Measurements from ENCODE around the gene FAF1.
"Not testable (repeated sequence)": the region's sequence is repeated elsewhere in the genome, so short reads cannot be mapped to it uniquely, and the experiment has no call there.

The FAF1 gene

GRCh38 chr1:50847303-50847702 is 112.8 kb downstream of the FAF1 start:
- DNase-seq (ENCODE audit: low spot score): no peak

DNA sequence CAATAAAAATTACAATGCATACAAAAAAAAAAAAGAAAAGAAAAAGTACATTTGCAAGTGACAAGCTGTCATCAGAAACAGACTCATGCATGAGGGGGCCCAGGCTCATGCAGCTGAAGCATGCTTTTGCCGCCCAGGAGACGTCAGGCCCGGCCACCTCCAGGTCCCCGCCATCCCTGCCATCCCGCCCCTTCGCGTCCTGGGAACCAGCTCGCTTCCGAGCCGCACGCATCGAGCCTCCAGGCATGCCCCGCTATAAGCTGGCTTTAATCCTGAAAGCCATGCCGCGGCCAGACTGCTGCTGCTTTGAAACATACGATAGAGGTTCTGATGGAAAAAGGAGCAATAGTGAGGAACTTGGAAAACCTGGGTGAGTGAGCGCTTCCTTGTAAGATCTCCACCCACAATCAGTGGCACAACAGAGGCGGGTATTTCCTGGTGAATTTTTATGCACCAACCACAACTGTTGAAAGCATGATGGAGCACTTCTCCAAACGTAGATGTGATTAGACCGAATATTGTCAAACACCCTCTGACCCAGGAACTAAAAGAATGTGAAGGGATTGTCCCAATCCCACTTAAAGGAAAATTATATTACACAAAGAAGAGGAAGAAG is 113.7 kb downstream of the FAF1 start:
- DNase-seq (ENCODE audit: low spot score): no peak

DNA sequence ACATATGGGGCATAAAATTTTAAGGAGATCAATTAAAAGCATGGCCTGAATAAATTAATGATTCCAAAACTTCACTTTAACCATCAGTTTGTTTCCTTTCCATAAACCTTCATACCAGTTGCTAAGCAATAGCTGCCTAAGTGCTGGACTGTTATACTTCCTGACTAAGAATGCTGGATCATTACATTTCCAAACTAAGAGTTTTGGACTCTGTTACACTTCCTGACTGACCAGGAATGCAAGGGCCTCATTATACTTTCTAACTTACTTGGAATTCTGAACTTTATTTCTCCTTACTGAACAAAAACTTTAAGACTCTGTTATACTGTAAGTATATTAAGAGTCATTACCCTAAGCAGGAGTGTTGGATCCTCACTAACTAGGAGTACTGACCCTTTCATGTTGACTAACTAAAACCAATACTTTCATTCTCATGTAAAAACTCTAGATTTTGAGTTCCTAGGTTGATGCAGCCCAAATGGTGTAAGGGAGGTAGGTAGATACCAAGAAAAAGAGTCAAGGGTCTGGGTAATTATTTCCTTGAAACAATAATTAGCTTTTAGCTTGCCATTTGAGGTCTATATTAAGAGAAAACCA is 118.2 kb downstream of the FAF1 start:
- no peak for DNase-seq (ENCODE audit: low spot score)

GRCh38 chr1:50836117-50836516 is 124.0 kb downstream of the FAF1 start:
- DNase-seq (ENCODE audit: low spot score): no peak

- DNase-seq (ENCODE audit: low spot score): no peak
Observed at GRCh38 chr1:50833216-50833615, 126.9 kb downstream of the FAF1 start.

DNA sequence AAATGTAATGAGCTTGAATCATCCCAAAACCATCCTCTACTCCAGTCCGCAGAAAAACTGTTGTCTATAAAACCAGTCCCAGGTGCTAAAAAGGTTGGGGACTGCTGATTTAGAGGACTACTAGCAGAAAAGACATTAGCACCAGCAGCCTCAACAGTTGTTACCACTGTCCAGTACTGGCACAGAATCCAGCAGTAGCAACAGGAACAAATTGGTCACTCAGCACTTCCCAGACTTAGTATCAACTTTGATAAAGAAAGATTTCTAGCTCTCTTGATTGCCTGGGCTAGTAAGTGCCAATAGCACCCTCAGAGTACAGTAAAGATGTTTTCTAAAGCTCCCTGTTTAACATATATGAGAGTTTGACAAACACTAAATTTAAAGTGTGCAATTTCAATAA is 127.9 kb downstream of the FAF1 start:
- no peak for DNase-seq (ENCODE audit: low spot score)

DNA sequence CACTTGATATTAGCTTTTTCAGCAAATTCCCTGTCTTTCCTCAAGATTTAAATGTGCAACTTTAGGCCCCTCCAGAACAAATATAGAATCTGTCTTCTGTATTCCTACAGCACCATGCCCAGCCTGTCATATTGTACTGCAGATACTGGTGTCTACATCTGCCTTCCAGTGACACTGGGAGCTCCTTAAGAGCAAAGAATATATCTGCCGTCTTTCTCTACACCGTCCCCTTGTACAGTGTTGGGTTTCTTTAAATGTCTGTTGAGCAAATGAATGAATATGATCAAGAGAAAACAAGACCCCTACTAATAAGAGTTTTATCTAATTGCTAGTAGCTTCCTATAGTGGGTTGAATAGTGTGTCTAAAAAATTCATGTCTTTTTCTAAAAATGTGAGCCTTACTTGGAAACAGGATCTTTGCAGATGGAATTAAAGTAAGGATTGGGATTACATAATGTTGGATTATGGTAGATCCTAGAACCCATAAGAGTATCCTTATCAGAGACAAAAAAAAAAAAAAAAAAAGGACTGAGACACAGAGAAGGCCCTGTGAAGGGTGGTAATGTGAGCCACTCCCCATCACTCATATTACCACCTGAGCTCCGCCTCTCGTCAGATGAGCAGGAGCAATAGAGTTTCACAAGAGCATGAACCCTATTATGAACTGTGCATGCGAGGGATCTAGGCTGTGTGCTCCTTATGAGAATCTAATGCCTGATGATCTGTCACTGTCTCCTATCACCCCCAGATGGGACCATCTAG is 128.6 kb downstream of the FAF1 start:
- DNase-seq (ENCODE audit: low spot score): no peak

GRCh38 chr1:50830621-50831020 is 129.4 kb downstream of the FAF1 start:
- DNase-seq (ENCODE audit: low spot score): no peak

DNA sequence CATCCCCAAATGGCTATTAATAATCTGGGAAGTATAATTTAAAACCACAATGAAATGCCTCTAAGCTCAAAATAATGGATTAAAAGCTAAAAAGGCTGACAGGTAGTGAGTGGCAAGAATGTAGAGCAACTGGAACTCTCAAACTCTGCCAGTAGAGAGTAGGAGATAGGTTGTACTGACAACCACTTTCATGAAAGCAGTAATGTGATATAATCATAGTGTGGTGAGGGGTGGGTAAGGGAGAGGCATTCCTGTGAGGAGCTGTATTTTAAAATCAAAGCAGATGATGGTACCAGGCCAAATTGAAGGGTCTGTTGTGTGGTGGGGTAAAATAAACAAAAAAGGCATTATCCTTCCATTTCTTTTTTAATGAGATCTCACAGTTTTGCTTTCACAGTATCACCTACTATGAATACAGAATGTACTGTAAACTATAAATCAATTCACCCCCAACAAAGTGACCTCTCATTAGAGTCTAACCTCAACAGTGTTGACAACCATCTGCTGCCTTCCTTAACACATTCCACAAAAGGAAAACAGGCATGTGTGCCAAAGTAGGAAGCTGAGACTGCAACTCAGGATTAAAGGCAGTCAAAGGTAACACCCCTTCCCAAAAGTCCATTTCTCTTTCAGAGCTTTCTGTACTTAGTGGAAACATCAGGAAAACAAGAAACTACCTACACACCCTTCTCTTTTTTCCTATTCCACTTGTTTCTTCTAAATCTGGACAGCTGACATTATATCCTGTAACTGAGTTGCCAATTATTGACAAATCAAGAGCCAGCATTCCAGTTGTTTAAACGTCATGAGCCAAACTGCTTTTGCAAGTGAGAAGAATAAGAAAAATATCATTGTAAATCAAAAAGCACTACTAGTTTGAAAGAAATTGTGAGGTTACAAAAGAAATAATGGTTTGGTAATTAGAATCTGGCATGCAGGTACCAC is 130.8 kb downstream of the FAF1 start:
- peak; percentile 32 for DNase-seq (ENCODE audit: low spot score)

DNA sequence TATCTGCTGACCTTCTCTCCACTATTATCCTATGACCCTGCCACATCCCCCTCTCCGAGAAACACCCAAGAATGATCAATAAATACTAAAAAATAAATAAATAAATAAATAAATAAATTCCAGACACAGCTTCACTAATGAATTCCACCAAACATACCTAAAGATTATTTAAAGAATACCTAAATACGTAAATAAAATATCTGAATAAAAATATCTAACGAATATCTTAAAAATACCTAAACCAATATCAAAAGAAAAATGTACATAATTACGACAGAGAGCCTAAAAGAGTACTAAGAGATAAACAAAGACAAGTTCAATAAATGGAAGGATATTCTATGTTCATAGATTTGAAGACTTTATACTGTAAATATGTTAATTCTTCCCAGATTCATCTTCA is 132.5 kb downstream of the FAF1 start:
- DNase-seq (ENCODE audit: low spot score): no peak

DNA sequence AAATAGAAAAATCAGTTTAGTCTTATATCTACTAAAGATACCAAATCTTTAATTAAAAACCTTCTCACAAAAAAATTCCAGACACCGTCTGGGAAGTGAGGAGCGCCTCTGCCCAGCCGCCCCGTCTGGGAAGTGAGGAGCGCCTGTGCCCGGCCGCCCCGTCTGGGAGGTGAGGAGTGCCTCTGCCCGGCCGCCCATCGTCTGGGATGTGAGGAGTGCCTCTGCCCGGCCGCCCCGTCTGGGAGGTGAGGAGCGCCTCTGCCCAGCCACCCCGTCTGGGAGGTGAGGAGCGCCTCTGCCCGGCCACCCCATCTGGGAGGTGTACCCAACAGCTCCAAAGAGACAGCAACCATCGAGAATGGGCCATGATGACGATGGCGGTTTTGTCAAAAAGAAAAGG is 133.3 kb downstream of the FAF1 start:
- DNase-seq (ENCODE audit: low spot score): not testable (repeated sequence)

DNA sequence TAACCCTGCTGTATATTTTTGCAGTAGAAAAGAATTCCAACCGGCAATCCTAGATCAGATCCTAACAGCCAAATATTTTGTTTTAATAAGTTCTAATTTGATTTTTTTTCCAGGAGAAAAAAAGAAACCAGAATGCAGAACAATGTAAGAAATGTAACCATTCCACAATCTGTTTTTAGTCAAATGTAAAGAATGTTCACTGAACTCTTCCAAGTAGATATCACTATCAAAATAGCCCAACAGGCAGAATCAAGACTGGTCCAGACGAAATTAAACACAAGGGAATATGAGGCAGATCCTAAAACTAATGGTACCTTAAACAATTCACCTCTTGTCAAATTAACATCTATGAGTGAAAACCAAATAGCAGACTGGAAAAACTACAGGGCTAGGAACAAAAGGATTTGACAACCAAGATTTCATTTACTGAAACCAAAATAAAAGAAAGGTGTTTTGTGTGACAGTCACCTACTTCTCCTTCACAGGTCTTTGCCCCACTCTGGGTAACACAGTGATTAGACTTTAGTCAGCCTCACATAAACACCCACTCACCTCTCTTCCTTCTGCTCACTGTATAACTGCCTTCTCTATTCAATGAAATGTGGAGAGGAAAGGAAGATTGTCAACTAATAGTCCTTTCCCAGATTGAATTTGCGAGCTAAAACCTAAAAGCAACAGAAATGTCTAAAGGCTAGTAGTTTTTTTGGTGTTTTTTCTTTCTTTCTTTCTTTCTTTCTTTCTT is 137.9 kb downstream of the FAF1 start:
- no peak for DNase-seq (ENCODE audit: low spot score)

- no peak for DNase-seq (ENCODE audit: low spot score)
Observed at GRCh38 chr1:50820545-50820944, 139.5 kb downstream of the FAF1 start.

GRCh38 chr1:50812346-50812745 is 147.7 kb downstream of the FAF1 start:
- DNase-seq (ENCODE audit: low spot score): no peak

- DNase-seq (ENCODE audit: low spot score): no peak
Observed at GRCh38 chr1:50808296-50808695, 151.8 kb downstream of the FAF1 start.

- no peak for DNase-seq (ENCODE audit: low spot score)
Observed at GRCh38 chr1:50796272-50796671, 163.8 kb downstream of the FAF1 start.

- DNase-seq (ENCODE audit: low spot score): no peak
Observed at GRCh38 chr1:50793521-50793920, 166.5 kb downstream of the FAF1 start.

DNA sequence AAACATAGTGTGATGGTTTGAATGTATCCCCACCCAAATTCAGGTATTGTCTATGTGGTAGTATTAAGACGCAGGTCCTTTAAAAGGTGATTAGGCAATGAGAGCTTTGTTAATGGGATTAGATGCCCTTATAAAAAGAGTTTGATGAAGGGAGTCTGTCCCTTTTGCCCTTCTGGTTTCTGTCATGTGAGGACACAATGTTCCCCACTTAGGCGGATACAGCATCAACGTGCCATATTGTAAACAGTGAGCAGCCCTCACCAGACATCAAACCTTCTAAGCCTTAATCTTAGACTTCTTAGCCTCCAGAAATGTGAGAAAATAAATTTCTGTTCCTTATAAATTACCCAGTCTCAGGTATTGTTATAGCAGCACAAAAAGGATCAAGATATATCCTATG is 172.8 kb downstream of the FAF1 start:
- no peak for DNase-seq (ENCODE audit: low spot score)

GRCh38 chr1:50783286-50783685 is 176.8 kb downstream of the FAF1 start:
- DNase-seq (ENCODE audit: low spot score): no peak

DNA sequence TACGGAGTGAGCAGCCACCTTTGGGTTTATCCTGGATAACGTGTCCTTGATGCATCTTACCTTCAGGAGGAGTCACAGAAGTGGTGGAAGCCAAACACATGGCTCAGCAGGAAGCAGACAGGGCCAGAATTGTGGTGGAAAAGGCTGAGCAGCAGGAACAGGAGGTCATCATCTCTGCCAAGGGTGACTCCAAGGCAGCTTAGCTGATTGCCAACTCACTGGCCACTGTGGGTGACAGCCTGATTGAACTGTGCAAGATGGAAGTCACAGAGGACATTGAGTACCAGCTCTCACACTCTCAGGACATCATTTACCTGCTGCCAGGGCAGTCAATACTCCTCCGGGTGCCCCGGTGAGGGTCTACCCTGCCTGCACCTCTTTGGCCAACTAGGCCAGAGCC is 179.3 kb downstream of the FAF1 start:
- no peak for DNase-seq (ENCODE audit: low spot score)

DNA sequence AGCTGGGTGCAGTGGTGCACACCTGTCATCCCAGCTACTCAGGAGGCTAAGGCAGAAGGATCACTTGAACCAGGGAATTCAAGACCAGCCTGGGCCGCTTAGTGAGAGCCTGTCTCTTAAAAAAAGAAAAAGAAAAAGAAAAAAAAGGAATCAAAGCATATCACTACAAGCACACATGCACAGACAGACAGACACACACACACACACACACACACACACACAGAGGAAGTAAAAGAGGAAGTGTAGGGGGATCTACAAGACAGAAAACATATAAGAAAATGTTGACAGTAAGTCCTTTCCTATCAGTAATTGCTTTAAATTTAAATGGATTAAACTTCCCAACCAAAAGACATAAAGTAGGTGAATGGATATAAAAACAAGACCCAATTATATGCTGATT is 180.3 kb downstream of the FAF1 start:
- no peak for DNase-seq (ENCODE audit: low spot score)

DNA sequence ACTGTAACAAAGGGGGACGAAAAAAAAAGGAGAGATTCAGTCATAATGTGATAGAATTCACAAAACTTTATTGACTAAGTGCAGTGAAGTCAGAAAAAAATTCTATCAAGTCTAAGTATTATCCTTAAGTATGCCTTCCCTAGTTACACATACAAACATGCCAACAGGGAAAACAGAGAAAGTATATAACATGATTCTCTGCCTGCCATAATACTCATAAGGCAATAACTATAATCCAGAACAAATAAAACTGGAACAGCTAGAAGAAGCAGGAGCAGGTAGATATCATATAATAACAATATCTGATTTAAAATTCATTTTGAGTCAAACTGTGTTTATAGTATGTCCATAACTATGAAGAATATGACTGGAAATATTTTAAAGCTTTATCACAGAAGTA is 184.3 kb downstream of the FAF1 start:
- DNase-seq (ENCODE audit: low spot score): no peak

Measured in cerebellar cortex (tissue), 1 donor.